HG03378 (cell line): Measurements from ENCODE around the gene CTCF.
A peak's percentile ranks its signal among the peaks of the same experiment; 100 is the strongest.

Experiments used
- ATAC-seq: cut with Tn5 transposase; IDR thresholded peaks from one replicate; pipeline ENCODE4 v1.9.1; 2021; ENCODE audit warnings: mild to moderate bottlenecking, moderate library complexity; ENCODE audit not compliant: unreplicated experiment

CTCF gene

GRCh38 chr16:67547423-67548264 lies 14.7 kb upstream of the CTCF start:
- no peak for ATAC-seq

DNA sequence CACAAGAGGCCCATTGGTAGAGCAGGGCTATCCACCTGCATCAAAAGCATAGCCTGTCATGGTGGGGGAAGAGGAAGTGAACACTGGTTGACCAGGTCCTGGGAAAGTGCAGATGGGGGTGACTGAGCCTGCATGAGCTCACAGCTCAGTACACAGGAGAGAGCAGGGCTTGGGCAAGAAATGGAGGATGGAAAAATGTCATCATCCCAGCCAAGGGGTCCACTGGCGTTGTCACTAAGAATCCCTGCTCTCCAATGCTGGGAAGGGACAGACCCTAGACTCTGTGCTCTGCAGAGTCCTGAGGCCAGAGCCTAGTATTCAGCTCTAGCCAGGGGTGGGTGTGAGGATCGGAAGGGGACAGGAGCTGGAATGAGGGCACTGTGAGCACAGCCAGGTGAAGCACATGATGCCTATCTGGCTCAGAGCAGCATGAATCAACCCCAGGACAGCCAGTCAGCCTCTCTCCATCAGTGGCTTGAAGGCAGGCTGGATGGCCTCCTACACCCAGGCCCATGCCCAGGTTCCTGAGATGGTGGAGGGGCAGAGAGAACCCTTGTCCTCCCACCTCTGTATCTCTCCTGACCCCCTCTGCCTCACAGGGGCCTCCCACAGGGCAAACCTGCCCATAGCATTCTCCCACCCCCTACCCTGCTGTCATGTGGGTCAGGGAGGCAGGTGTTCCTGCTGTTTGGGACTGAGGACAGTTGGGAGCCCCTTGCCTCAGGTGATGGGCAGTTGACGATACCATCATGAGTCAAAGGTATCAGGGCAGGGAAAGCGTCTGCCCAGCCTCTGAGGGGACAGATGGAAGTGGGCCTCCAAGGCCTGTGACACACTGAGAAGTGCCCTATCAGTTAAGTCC lies 13.8 kb upstream of the CTCF start:
- ATAC-seq = no peak

DNA sequence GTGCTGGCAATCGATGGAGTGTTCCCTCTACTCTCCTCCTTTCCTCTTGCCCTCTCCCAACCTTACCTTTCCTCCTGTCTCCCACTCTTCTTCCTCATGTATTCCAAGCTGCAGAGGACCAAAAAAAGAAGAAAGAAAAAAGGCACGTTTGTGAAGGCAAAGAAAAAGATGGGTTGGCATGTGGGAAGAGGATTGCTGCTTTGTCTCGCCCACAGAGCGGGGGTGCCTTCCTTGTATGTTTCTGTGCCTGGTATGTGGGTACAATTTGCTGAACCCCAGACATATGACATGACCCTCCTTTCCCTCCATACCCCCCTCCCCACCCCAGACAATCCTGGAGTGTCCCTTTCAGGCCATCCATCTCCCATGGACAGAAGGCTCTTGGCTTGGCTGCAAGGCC lies 13.1 kb upstream of the CTCF start:
- ATAC-seq = no peak

- ATAC-seq = no peak
Observed at GRCh38 chr16:67549936-67550335, 12.4 kb upstream of the CTCF start.

DNA sequence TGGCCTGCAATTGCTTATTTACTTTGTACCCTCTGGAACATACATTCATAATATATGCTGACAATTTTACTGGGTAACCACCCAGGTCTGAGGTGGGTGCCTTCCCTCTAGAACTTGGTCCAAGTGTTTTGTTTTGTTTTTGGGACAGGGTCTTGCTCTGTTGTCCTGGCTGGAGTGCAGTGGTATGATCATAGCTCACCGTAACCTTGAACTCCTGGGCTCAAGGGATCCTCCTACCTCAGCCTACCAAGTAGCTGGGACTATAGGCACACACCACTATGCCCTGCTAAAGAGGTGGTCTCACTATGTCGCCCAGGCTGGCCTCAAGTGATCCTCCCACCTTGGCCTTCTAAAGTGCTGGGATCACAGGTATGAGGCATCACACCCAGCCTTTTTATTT lies 11.2 kb upstream of the CTCF start:
- no peak for ATAC-seq

DNA sequence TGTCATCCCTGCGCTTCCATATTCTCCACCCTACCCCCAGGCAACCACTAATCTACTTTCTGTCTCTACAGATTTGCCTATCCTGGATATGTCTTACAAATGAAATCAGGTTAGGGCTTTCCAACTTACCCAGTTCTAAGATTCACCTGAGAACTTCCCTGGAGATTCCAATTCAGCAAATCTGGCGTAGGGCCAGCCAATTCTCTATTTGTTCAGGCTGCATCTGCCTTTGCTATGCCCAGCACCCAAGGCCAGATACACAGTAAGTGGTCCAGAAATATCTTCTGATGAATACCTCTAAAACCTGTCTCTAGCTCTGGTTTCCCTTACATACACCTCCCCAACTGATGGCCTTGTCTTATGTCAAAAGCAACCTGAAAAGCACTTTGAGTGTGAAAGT lies 10.4 kb upstream of the CTCF start:
- no peak for ATAC-seq

GRCh38 chr16:67552476-67552875 lies 9.8 kb upstream of the CTCF start:
- ATAC-seq = no peak

GRCh38 chr16:67555795-67556212 lies 6.5 kb upstream of the CTCF start:
- no peak for ATAC-seq

GRCh38 chr16:67558859-67559258 lies 3.5 kb upstream of the CTCF start:
- no peak for ATAC-seq

- ATAC-seq = no peak
Observed at GRCh38 chr16:67560827-67561342, 1.4 kb upstream of the CTCF start.

DNA sequence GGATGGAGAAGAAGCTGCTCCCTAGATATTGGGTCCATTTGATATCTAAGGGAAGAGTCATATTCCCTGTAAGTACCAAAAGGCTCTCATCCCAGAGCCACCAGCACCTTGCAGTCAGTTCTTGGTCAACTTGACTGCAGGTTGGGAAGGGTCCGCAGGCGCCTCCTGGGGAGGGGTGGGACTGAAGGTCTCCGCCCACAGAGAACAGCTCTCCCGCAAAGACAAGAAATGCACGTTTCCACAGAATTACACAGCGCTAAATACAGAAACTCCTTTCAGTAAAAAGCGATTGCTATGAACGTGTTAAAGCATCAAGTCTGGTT lies 864 bp upstream of the CTCF start:
- no peak for ATAC-seq

DNA sequence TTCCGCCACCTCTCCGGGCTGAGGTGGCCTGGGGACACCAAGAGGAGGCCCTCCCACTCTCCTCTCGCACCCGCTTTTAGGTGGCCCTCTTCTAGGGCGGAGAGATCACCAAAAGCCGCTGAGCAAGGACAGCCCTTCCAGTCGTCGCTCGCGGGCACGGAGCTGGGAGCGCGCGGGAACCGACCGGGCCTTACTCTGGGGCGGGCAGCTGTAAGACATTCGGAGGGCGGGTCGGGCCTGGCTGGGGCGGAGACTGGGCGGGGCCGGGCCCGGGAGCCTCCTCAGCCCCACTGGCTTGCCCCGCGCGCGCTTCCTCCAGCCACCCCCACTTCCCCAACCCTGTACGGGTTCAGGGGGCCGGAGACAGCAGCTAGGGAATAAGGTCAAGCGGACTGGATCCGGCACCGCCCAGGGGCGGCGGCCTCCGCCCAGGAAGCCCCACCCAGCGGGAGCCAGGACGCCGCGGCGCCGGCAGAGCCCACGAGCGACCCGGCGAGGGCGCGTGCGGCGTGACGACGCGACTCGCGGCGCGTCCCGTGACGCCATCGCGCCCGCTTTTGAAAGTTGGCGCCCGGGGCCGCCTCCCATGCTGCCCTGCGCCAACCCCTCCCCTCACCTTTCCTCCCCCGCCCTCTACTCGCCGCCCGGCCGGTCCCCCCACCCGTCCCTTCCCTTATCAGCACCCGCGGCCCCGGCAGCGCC lies 351 bp upstream of the CTCF start:
- peak; percentile 78 for ATAC-seq

- ATAC-seq = peak; percentile 4
Observed at GRCh38 chr16:67562918-67563707, 787 bp downstream of the CTCF start.

DNA sequence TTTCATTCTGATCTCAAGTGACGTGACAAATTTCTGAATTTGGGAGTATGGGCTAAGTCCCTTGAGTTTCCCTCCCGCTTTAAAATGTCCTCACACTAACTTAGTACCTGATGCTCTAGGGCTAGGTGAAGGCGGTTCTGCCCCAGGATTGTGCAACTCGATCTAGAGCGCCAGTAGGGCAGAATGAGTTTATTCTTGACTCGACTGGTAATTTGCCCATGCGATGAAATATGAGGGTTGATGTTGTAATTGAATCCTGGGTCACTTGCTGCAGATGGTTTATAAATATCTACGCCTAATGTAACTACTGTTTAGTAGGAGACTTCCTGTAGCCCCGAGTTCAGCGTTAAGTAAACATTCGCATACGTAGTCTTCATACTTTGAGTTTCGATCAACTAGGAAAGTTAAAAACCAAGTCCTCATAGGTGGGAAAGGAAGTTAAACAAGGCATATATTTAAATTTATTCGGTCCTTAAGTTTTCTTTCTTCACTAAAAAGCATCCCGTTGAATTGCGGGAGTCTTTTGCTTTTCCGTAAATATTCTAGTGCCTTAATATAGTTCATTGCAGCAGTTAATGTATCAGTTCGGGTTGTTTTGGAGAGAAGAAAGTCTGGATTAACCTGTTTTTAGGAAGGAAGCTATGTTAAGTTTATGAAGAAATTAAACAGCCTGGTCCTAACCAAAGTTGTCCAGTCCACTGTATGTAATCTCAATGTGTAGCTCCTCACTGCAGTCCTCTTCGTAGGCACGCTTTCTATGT lies 1.6 kb downstream of the CTCF start:
- no peak for ATAC-seq

GRCh38 chr16:67565470-67566100 lies 3.3 kb downstream of the CTCF start:
- ATAC-seq = no peak

DNA sequence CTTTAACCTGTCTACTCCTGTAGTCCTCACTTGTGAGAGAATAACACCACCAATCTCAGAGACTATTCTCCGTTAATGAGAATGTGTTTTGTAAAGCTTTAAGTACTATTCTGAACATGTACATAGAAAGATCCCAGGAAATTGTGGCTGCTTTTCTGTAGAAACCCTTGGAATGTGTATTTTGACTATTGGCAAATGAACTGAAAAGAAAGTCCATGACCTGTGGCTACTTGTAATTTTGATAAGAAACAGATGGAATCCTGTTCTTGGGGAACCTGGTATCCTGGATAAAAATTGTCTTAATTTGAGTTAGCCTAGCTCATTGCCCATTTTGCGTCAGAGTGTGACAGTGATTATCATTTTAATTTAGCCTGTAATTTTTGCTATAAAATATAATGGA lies 9.1 kb downstream of the CTCF start:
- ATAC-seq = no peak

GRCh38 chr16:67571981-67572431 lies 9.7 kb downstream of the CTCF start:
- ATAC-seq = no peak

GRCh38 chr16:67579686-67580085 lies 17.4 kb downstream of the CTCF start:
- ATAC-seq = no peak

DNA sequence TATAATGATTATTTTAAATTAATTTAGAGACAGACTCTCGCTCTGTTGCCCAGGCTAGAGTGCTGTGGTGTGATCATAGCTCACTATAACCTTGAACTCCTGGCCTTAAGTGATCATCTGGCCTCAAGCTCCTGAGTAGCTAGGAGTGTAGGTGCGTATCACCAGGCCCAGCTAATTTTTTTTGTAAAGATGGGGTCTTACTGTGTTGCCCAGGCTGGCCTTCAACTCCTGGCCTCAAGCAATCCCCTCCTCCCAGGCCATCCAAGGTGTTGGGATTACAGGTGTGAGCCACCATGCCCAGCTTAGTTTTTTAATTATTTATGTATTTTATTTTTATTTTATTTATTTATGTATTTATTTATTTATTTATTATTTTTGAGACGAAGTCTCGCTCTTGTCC lies 17.9 kb downstream of the CTCF start:
- ATAC-seq = no peak
